ENCODE measurements around the gene CDCA8.

GRCh38 chr1:37708471-37708870, 16.2 kb downstream of the CDCA8 start:
- TF ChIP-seq CTCF (IDR thresholded peaks at IDR 0.05) = no peak
- TF ChIP-seq POLR2A (IDR thresholded peaks at IDR 0.05) = no peak

Measured in stomach (tissue), 4 donors.